OCI-LY1 (cell line): Measurements from ENCODE around the gene TRPV5.

ENCODE experiments used
- H2AFZ ChIP-seq: fragments of 200-600 bp; sonication (generic), shearing (Covaris generic); 2 replicates; pipeline ENCODE4 v1.6.0; 2014; ENCODE audit warnings: antibody characterized with exemption, mild to moderate bottlenecking, low read length
- H3F3A ChIP-seq: fragments of 200-600 bp; sonication (generic), shearing (Covaris generic); 2 replicates; pipeline ENCODE4 v1.6.0; 2014; ENCODE audit warnings: mild to moderate bottlenecking, antibody characterized with exemption, low read length, moderate library complexity; ENCODE audit not compliant: insufficient read depth
- H3K27ac ChIP-seq: fragments of 200-600 bp; sonication (generic); 2 replicates; pipeline ENCODE4 v1.5.1; 2014; ENCODE audit warnings: low read length, mixed run types, mild to moderate bottlenecking, low read depth; ENCODE audit not compliant: poor library complexity, severe bottlenecking
- H3K27me3 ChIP-seq: fragments of 200-600 bp; sonication (generic); 2 replicates; pipeline ENCODE4 v1.6.0; 2014; ENCODE audit warnings: antibody characterized with exemption, mild to moderate bottlenecking, low read length, moderate library complexity; ENCODE audit not compliant: insufficient read depth
- H3K36me3 ChIP-seq: fragments of 200-600 bp; sonication (generic); 2 replicates; pipeline ENCODE4 v1.6.1; 2014; ENCODE audit warnings: mild to moderate bottlenecking, antibody characterized with exemption, low read length, moderate library complexity, mixed read lengths; ENCODE audit not compliant: insufficient read depth
- H3K4me1 ChIP-seq: fragments of 200-600 bp; sonication (generic); 2 replicates; pipeline ENCODE4 v1.5.1; 2014; ENCODE audit warnings: mild to moderate bottlenecking, low read length, moderate library complexity; ENCODE audit not compliant: insufficient read depth, severe bottlenecking
- H3K4me2 ChIP-seq: fragments of 200-600 bp; sonication (generic), shearing (Covaris generic); 2 replicates; pipeline ENCODE4 v1.6.1; 2014; ENCODE audit warnings: low read length
- H3K4me3 ChIP-seq: fragments of 200-600 bp; sonication (generic); 2 replicates; pipeline ENCODE4 v1.5.1; 2014; ENCODE audit warnings: low read length, low read depth, mild to moderate bottlenecking, mixed read lengths; ENCODE audit not compliant: poor library complexity, severe bottlenecking
- H3K79me2 ChIP-seq: fragments of 200-600 bp; shearing (Covaris generic); 2 replicates; pipeline ENCODE4 v1.6.1; 2016; ENCODE audit warnings: mixed run types, low read length, mixed read lengths; ENCODE audit not compliant: insufficient read depth
- H3K9ac ChIP-seq: fragments of 200-600 bp; sonication (generic), shearing (Covaris generic); 2 replicates; pipeline ENCODE4 v1.6.1; 2014; ENCODE audit warnings: mild to moderate bottlenecking, low read length, mixed read lengths
- H3K9me2 ChIP-seq: fragments of 200-600 bp; sonication (generic), shearing (Covaris generic); 2 replicates; pipeline ENCODE4 v1.6.1; 2014; ENCODE audit warnings: low read depth, mild to moderate bottlenecking, low read length, mixed read lengths
- H3K9me3 ChIP-seq: fragments of 200-600 bp; shearing (Covaris generic); 2 replicates; pipeline ENCODE4 v1.6.1; 2014; ENCODE audit warnings: low read length, mixed read lengths
- H4K20me1 ChIP-seq: fragments of 200-600 bp; sonication (generic), shearing (Covaris generic); 2 replicates; pipeline ENCODE4 v1.6.0; 2016; ENCODE audit warnings: mild to moderate bottlenecking, low read length; ENCODE audit not compliant: insufficient read depth
- EZH2 ChIP-seq: fragments of 200-600 bp; sonication (generic), shearing (Covaris generic); IDR thresholded peaks from 2 replicates; pipeline ENCODE4 v1.8.0; 2017; ENCODE audit warnings: borderline replicate concordance, mixed run types, mild to moderate bottlenecking, antibody characterized with exemption, low read length, moderate library complexity, mixed read lengths
- TF ChIP-seq, protein P1 (sequence below): fragments of 200-600 bp; sonication (generic), shearing (Covaris generic); IDR thresholded peaks from 2 replicates; pipeline ENCODE4 v1.5.1; 2017; ENCODE audit warnings: mild to moderate bottlenecking, antibody characterized with exemption, low read length, moderate library complexity, mixed read lengths

Gene TRPV5

DNA sequence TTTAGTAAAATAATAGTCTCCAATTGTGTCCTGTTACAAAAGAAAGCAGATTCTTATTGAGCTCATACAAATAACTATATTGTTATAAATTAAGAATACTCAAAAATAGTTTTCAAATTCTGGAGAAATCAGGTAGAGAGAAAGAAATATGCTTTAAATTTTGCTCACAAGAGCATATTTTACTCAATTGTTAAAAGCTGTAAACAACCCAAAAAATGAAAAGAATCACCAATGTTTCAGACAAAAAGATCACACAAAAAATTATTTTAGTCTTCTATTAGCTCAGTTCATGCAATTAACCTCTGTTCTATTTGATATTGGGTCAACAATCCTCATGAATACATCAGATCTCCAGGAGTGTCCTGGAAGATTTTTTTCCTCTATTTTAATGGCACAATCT, 29.4 kb downstream of the TRPV5 start:
- no peak for TF ChIP-seq EZH2
- TF ChIP-seq, protein P1, sequence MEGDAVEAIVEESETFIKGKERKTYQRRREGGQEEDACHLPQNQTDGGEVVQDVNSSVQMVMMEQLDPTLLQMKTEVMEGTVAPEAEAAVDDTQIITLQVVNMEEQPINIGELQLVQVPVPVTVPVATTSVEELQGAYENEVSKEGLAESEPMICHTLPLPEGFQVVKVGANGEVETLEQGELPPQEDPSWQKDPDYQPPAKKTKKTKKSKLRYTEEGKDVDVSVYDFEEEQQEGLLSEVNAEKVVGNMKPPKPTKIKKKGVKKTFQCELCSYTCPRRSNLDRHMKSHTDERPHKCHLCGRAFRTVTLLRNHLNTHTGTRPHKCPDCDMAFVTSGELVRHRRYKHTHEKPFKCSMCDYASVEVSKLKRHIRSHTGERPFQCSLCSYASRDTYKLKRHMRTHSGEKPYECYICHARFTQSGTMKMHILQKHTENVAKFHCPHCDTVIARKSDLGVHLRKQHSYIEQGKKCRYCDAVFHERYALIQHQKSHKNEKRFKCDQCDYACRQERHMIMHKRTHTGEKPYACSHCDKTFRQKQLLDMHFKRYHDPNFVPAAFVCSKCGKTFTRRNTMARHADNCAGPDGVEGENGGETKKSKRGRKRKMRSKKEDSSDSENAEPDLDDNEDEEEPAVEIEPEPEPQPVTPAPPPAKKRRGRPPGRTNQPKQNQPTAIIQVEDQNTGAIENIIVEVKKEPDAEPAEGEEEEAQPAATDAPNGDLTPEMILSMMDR = no peak
- H4K20me1 ChIP-seq = no peaks in the 10 kb centered on the region

DNA sequence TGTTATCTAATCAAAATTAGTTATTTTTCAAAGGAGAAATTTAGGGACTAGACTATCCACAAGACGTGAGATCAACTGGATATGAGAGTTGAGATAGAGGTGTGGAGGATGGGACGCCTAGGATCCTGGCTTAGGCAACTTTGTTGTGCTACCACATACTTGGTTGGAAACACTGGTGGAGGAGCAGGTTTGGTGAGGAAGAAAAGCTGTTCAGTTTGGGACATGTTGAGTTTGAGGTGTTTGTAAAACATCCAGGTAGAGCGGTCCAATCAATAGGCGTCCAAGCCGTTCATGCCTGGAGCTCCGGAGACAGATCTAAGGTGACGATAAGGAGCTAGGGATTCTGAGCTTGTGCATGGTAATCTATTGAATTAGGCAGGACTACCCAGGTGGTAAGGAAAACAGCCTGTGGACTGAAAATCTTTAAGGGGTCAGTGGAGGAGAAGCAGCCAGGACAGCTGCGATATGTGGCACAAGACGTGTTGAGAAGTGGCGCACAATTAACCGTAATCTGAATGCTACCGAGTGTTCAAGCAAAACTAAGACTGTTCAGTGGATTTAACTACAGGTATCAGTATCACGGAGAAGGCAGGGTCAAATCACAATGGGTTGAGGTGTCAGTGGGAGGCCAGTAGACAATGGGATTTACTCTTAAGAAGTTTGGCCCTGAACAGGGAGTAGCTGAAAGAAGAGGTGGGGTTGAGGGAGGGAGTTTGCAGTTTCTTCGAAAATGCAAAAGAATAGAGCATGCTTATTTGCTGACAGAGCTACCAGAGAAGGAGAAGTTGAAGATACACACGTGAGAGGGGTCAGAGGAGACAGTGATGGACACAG, 31.9 kb downstream of the TRPV5 start:
- H4K20me1 ChIP-seq = no peaks in the 10 kb centered on the region
- H2AFZ ChIP-seq = no peak overlapping the region

More for the DNA sequence above, 29.4 kb downstream of the TRPV5 start:
- no peak overlapping the region for H3K4me3 ChIP-seq
- no peaks in the 10 kb centered on the region for H3K79me2 ChIP-seq
- no peak overlapping the region for H2AFZ ChIP-seq
- H3K36me3 ChIP-seq = no peaks in the 10 kb centered on the region
- no peak overlapping the region for H3K9ac ChIP-seq
- H3F3A ChIP-seq = no peaks in the 10 kb centered on the region
- H3K9me3 ChIP-seq = peaks cover 8% of the 10 kb centered on the region
- H3K27me3 ChIP-seq = no peaks in the 10 kb centered on the region
- no peak overlapping the region for H3K4me2 ChIP-seq
- no peaks in the 10 kb centered on the region for H3K9me2 ChIP-seq
- no peak overlapping the region for H3K27ac ChIP-seq
- H3K4me1 ChIP-seq = no peaks in the 10 kb centered on the region

DNA sequence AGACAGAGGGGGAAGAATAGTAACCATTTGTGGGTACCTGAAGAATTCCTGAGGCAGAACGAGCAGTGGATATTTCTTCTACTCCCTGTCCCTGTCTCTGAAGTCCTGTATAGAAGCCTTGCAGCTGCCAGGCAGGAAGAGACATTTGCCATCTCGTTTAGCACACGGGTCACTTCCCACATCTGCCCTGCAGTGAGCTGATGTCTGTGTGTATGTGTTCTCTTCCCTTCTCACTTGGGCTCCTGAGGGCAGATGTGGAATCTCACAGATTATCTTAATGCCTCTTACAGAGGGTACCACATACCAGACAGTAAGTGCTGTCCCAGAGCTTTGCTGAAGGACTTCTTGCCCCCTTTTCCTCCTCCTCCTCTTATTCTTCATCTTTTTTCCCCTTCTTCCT, 33.9 kb downstream of the TRPV5 start:
- no peaks in the 10 kb centered on the region for H3F3A ChIP-seq
- no peaks in the 10 kb centered on the region; the same call in 1 of the 2 replicates for H3K27me3 ChIP-seq
- H3K36me3 ChIP-seq = no peaks in the 10 kb centered on the region
- TF ChIP-seq, protein P1 = no peak
- no peak for TF ChIP-seq EZH2
- H3K9me2 ChIP-seq = no peaks in the 10 kb centered on the region
- peaks cover 5% of the 10 kb centered on the region for H3K9me3 ChIP-seq
- H3K4me3 ChIP-seq = no peak overlapping the region
- H4K20me1 ChIP-seq = no peaks in the 10 kb centered on the region
- H3K27ac ChIP-seq = no peak overlapping the region
- H3K9ac ChIP-seq = no peak overlapping the region
- no peaks in the 10 kb centered on the region for H3K79me2 ChIP-seq
- no peak overlapping the region for H3K4me2 ChIP-seq
- no peak overlapping the region for H2AFZ ChIP-seq
- no peaks in the 10 kb centered on the region for H3K4me1 ChIP-seq

More for the DNA sequence above, 31.9 kb downstream of the TRPV5 start:
- Histone ChIP-seq H3K79me2 (no peaks in the 10 kb centered on the region), H3K27ac (no peak overlapping the region), H3K4me2 (no peak overlapping the region), H3K9me3 (peaks cover 8% of the 10 kb centered on the region), H3K27me3 (no peaks in the 10 kb centered on the region; the same call in 1 of the 2 replicates), H3K9me2 (no peaks in the 10 kb centered on the region), H3K4me3 (no peak overlapping the region), H3K36me3 (no peaks in the 10 kb centered on the region), H3F3A (no peaks in the 10 kb centered on the region), H3K9ac (no peak overlapping the region), H3K4me1 (no peaks in the 10 kb centered on the region)
- no peak for TF ChIP-seq EZH2
- TF ChIP-seq, protein P1 = no peak
